HG03460 (cell line): Measurements from ENCODE around the gene FICD.
"Not testable (repeated sequence)": the region's sequence is repeated elsewhere in the genome, so short reads cannot be mapped to it uniquely, and the experiment has no call there.

Experiments used
- ATAC-seq: cut with Tn5 transposase; IDR thresholded peaks from one replicate; pipeline ENCODE4 v1.9.1; 2021; ENCODE audit not compliant: unreplicated experiment

The FICD gene

GRCh38 chr12:108514973-108515814 lies at the start of gene FICD:
Gene FICD (plus strand): TSS chr12:108515277. CDS start chr12:108516973, 1,696 bp downstream.
- peak; percentile 81 for ATAC-seq

- ATAC-seq: no peak
Measured at GRCh38 chr12:108465417-108465816, 49.7 kb upstream of the FICD start.

- ATAC-seq: no peak
Measured at GRCh38 chr12:108468196-108468968, 46.7 kb upstream of the FICD start.

- ATAC-seq: no peak
Measured at GRCh38 chr12:108473400-108474055, 41.5 kb upstream of the FICD start.

- ATAC-seq: no peak
Measured at GRCh38 chr12:108475396-108475795, 39.7 kb upstream of the FICD start.

- no peak for ATAC-seq
Measured at GRCh38 chr12:108477055-108477880, 37.8 kb upstream of the FICD start.

GRCh38 chr12:108477881-108478259 lies 37.2 kb upstream of the FICD start:
- no peak for ATAC-seq

GRCh38 chr12:108478611-108479206 lies 36.4 kb upstream of the FICD start:
- no peak for ATAC-seq

GRCh38 chr12:108479364-108480070 lies 35.6 kb upstream of the FICD start:
- ATAC-seq: no peak

GRCh38 chr12:108482717-108483212 lies 32.3 kb upstream of the FICD start:
- ATAC-seq: no peak

GRCh38 chr12:108483213-108484059 lies 31.6 kb upstream of the FICD start:
- no peak for ATAC-seq

GRCh38 chr12:108484431-108484830 lies 30.6 kb upstream of the FICD start:
- no peak for ATAC-seq

GRCh38 chr12:108484845-108485244 lies 30.2 kb upstream of the FICD start:
- ATAC-seq: no peak

- ATAC-seq: not testable (repeated sequence)
Measured at GRCh38 chr12:108485371-108485770, 29.7 kb upstream of the FICD start.

GRCh38 chr12:108487029-108487428 lies 28.0 kb upstream of the FICD start:
- not testable (repeated sequence) for ATAC-seq

- ATAC-seq: no peak
Measured at GRCh38 chr12:108491256-108491655, 23.8 kb upstream of the FICD start.

GRCh38 chr12:108495054-108495453 lies 20.0 kb upstream of the FICD start:
- ATAC-seq: no peak

- no peak for ATAC-seq
Measured at GRCh38 chr12:108495823-108496579, 19.1 kb upstream of the FICD start.
